Ovary (tissue), 3 donors: ENCODE measurements around the gene DUSP19.

Experiments used
- CTCF ChIP-seq, 3 donors: fragments of 450-650 bp in 2 of 3; fragments of 200-600 bp in 1 of 3; IDR thresholded peaks; one replicate each; pipeline versions ENCODE4 v1.5.1 to v1.8.0; 2016 to 2022; ENCODE audit warnings: antibody characterized with exemption in 3 of 3, mild to moderate bottlenecking in 1 of 3
- EP300 ChIP-seq: sonication (generic); formaldehyde crosslinking; IDR thresholded peaks from one replicate; pipeline ENCODE4 v1.6.1; 2017; ENCODE audit warnings: antibody characterized with exemption
- POLR2A ChIP-seq: fragments of 450-650 bp; IDR thresholded peaks from one replicate; pipeline ENCODE4 v1.6.1; 2017; ENCODE audit warnings: antibody characterized with exemption, mild to moderate bottlenecking, moderate library complexity
- donor health status: DM: no; HTN: no; CAD: no.

- no peak for TF ChIP-seq CTCF (IDR thresholded peaks at IDR 0.05)
- TF ChIP-seq POLR2A: no peak
- TF ChIP-seq EP300: no peak
These were observed 70.4 kb downstream of the DUSP19 start for GRCh38 chr2:183148955-183149354.
